ENCODE results near the gene SLC25A4.

DNA sequence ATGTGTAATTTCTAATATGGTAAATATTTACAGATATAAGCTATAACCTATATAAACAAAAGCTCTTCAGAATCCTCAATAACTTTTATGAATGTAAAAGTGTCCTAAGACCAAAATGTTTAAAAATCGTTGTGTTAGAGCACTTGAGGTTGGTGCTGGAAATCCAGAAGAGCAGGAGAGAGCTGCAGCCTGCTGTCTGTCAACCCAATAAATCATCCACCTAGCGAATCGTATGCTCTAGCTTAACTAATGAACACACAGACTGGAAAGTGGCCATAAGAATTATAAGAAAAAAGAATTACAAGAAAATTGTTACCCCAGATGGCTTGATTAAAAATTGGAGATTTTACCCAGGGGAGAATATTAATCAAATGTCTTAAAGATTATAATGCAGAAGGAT lies 43.7 kb downstream of the SLC25A4 start:
- no peak for TF ChIP-seq POLR2A (IDR thresholded peaks at IDR 0.05; ENCODE audit: low read length)
- TF ChIP-seq GATA1 (IDR thresholded peaks at IDR 0.05; ENCODE audit: low read depth, low read length) = no peak
